B cell (primary cell): ENCODE results near the gene RAP1GAP2. TPM values are rescaled to one million over a fixed set of nuclear protein-coding genes. Genes with fewer than 3 reads are reported as not detected.
A peak's percentile ranks its signal among the peaks of the same experiment; 100 is the strongest.
"Not testable (repeated sequence)": the region's sequence is repeated elsewhere in the genome, so short reads cannot be mapped to it uniquely, and the experiment has no call there.

Experiments
- ATAC-seq: fragments of 200-7000 bp; cut with Tn5 transposase; one replicate; pipeline ENCODE4 v1.10.0; 2021; ENCODE audit warnings: low read depth, mild to moderate bottlenecking, moderate number of reproducible peaks, moderate library complexity
- CTCF ChIA-PET: fragments of 350-600 bp; sonication (Branson Sonifier 250); formaldehyde crosslinking; loops from one replicate; lab custom pipeline; 2021; ENCODE audit warnings: antibody characterized with exemption, inconsistent platforms; lab: Charles Lee
- POLR2A ChIA-PET: fragments of 350-600 bp; sonication (Branson Sonifier 250); formaldehyde crosslinking; loops from one replicate; lab custom pipeline; 2021; ENCODE audit warnings: antibody characterized with exemption; lab: Charles Lee
- DNase-seq: peaks from one replicate; pipeline ENCODE4 v3.0.0; 2013
- H2AFZ ChIP-seq: 2 replicates; pipeline ENCODE4 v1.6.1; 2012; ENCODE audit warnings: mild to moderate bottlenecking, low read depth, low read length; ENCODE audit not compliant: insufficient read depth, poor library complexity, severe bottlenecking
- H3K27ac ChIP-seq, 2 donors: 1 replicate in 1 of 2; 2 replicates in 1 of 2; pipeline ENCODE4 v1.5.1; 2012 to 2013; ENCODE audit warnings: low read length in 2 of 2, mild to moderate bottlenecking in 2 of 2, moderate library complexity in 1 of 2
- H3K27me3 ChIP-seq, 4 experiments: fragments of 200-600 bp in 1 of 4; sonication (generic) in 1 of 4; replicated peaks in 1 of 4; 1 replicate in 2 of 4; 2 replicates in 2 of 4; pipeline versions ENCODE4 v1.6.1 to v1.7.0; 2013 to 2016; ENCODE audit warnings: low read length in 3 of 4, mild to moderate bottlenecking in 2 of 4, mixed read lengths in 1 of 4, moderate library complexity in 1 of 4; ENCODE audit not compliant: insufficient read depth in 4 of 4, control insufficient read depth in 3 of 4; ENCODE audit errors: control extremely low read depth in 1 of 4
- H3K36me3 ChIP-seq, 2 experiments: replicated peaks in 1 of 2; 1 replicate in 1 of 2; 2 replicates in 1 of 2; pipeline versions ENCODE4 v1.6.1 to v1.7.1; 2013; ENCODE audit warnings: low read length in 1 of 2; ENCODE audit not compliant: insufficient read depth in 2 of 2, control insufficient read depth in 1 of 2; ENCODE audit errors: control extremely low read depth in 1 of 2, extremely low read depth in 1 of 2
- H3K4me1 ChIP-seq, 2 donors: fragments of 200-600 bp in 1 of 2; sonication (generic) in 1 of 2; 1 replicate in 1 of 2; 2 replicates in 1 of 2; pipeline versions ENCODE4 v1.5.1 to v1.6.1; 2013 to 2017; ENCODE audit warnings: low read length in 2 of 2; ENCODE audit not compliant: control insufficient read depth in 2 of 2, insufficient read depth in 2 of 2
- H3K4me2 ChIP-seq: replicated peaks from 2 replicates; pipeline ENCODE3; 2012; ENCODE audit warnings: mild to moderate bottlenecking, low read depth, low read length; ENCODE audit not compliant: poor library complexity, severe bottlenecking
- H3K4me3 ChIP-seq, 5 experiments: fragments of 200-600 bp in 1 of 5; sonication (generic) in 1 of 5; 1 replicate in 3 of 5; 2 replicates in 2 of 5; pipeline versions ENCODE4 v1.5.1 to v1.7.0; 2011 to 2016; ENCODE audit warnings: low read length in 4 of 5, mild to moderate bottlenecking in 4 of 5, low read depth in 2 of 5, control low read depth in 1 of 5, moderate library complexity in 1 of 5; ENCODE audit not compliant: insufficient read depth in 1 of 5; ENCODE audit errors: control extremely low read depth in 1 of 5, extremely low read depth in 1 of 5
- H3K79me2 ChIP-seq: fragments of 200-600 bp; sonication (generic); one replicate; pipeline ENCODE4 v1.6.0; 2016; ENCODE audit warnings: low read length; ENCODE audit not compliant: control insufficient read depth, insufficient read depth
- H3K9ac ChIP-seq: fragments of 200-600 bp; sonication (generic); 2 replicates; pipeline ENCODE4 v1.6.1; 2017; ENCODE audit warnings: mild to moderate bottlenecking, low read length, moderate library complexity
- H3K9me3 ChIP-seq, 3 donors: one replicate each; pipeline versions ENCODE4 v1.6.1 to v1.7.1; 2013; ENCODE audit warnings: low read length in 2 of 3; ENCODE audit not compliant: control insufficient read depth in 2 of 3, insufficient read depth in 1 of 3; ENCODE audit errors: control extremely low read depth in 1 of 3
- H4K20me1 ChIP-seq: 2 replicates; pipeline ENCODE4 v1.6.0; 2012; ENCODE audit warnings: mild to moderate bottlenecking, low read length; ENCODE audit not compliant: insufficient read depth, control insufficient read depth, poor library complexity, severe bottlenecking
- H3K27ac Mint-ChIP-seq: one replicate; pipeline ENCODE4 v1.8.0; 2021; ENCODE audit warnings: mixed read lengths
- H3K27me3 Mint-ChIP-seq: one replicate; pipeline ENCODE4 v1.8.0; 2021; ENCODE audit warnings: mixed read lengths
- H3K4me1 Mint-ChIP-seq: one replicate; pipeline ENCODE4 v1.8.0; 2021; ENCODE audit warnings: mixed read lengths
- H3K4me3 Mint-ChIP-seq: one replicate; pipeline ENCODE4 v1.8.0; 2021; ENCODE audit warnings: mixed read lengths
- H3K9me3 Mint-ChIP-seq: one replicate; pipeline ENCODE4 v1.8.0; 2022; ENCODE audit warnings: mixed read lengths; ENCODE audit not compliant: insufficient read depth
- EZH2 ChIP-seq: IDR thresholded peaks from 2 replicates; pipeline ENCODE4 v1.6.1; 2012; ENCODE audit warnings: borderline replicate concordance, low read depth, mild to moderate bottlenecking, moderate library complexity, low read length; ENCODE audit not compliant: insufficient read depth, poor library complexity, severe bottlenecking
- WGBS: methylation state at CpG from one replicate; pipeline ENCODE4 v1.1.5; 2013; ENCODE audit warnings: missing lambda C conversion rate; ENCODE audit not compliant: insufficient coverage; 5-methylcytosine and 5-hydroxymethylcytosine counted together
- intact Hi-C: fragments of 100-400 bp; cut with micrococcal nuclease; formaldehyde crosslinking; loops from one replicate; pipeline ENCODE4 v1.10.0; 2022
- polyA plus RNA-seq: library from polyadenylated mRNA; depleted of rRNA; stranded (reverse); fragments of >200 nt; gene quantifications from 2 replicates; pipeline ENCODE4 v1.2.3, GENCODE V29; 2012
- total RNA-seq, 2 donors: library from RNA; stranded (reverse); fragments of 120-200 nt in 1 of 2; gene quantifications; 1 replicate in 1 of 2; 2 replicates in 1 of 2; pipeline versions ENCODE4 v1.2.3 to v1.2.4, GENCODE V29; 2013 to 2022
- TF ChIP-seq, protein P1 (sequence below): fragments of 200-600 bp; IDR thresholded peaks from one replicate; pipeline ENCODE4 v1.8.0; 2022; ENCODE audit warnings: antibody characterized with exemption, mild to moderate bottlenecking

The RAP1GAP2 gene
- total and polyA plus RNA-seq, 2 donors (not counting 1 experiment from before 2014, with no cell fraction given): 14.9 to 16.4 TPM

DNA sequence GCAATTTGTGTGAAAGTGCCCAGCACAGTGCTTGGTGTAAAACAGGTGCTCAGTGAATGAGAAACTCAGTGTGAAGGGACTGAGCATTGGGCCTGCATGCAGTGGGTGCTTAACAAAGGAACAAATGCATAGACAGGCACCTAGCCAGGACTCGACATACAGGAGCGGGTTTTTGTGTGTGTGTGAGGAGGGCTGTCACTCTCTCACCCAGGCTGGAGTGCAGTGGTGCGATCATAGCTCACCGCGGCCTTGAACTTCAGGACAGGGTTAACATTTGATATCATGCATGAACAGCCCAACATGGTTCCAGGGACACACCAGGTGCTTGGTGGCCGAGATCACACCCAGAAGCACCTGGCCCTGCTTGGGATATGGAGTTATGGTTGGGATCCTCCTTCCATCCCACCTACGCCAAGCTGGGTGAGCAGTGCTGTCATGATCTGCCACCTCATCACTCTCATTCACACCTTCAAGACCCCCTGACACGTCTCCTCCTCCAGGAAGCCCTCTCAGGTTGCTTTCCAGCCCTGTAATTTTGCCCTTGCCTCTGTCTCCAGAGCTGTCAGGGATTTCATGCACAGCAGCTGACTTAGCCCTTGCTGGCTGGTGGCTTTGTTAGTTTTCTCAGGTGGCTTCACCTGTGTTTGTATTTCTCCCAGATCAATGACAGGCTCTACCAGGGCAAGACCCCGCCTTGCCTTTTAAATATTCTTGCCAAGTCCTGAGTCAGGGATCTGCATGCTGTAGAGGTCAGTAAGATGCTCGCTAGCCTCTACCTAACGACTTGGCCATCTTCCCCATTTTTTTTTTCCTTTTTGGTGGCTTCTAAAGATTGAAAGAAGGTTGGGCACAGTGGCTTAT is 200.8 kb downstream of the RAP1GAP2 start:
- POLR2A ChIA-PET: no interaction called here
- H3K4me1 ChIP-seq: peaks cover 7% of the 10 kb centered on the region in 2 donors
- no peak overlapping the region for H2AFZ ChIP-seq
- H3K4me2 ChIP-seq: no peak overlapping the region
- no peak for ATAC-seq
- Mint-ChIP-seq H3K27ac (no peak overlapping the region), H3K4me3 (no peak overlapping the region), H3K4me1 (peaks cover 6% of the 10 kb centered on the region), H3K27me3 (no peaks in the 10 kb centered on the region), H3K9me3 (no peaks in the 10 kb centered on the region)
- H4K20me1 ChIP-seq: no peaks in the 10 kb centered on the region
- H3K9me3 ChIP-seq: no peaks in the 10 kb centered on the region
- H3K9ac ChIP-seq: no peak overlapping the region
- H3K79me2 ChIP-seq: no peaks in the 10 kb centered on the region
- no peak overlapping the region for H3K27ac ChIP-seq
- no peak for TF ChIP-seq EZH2
- TF ChIP-seq, protein P1, sequence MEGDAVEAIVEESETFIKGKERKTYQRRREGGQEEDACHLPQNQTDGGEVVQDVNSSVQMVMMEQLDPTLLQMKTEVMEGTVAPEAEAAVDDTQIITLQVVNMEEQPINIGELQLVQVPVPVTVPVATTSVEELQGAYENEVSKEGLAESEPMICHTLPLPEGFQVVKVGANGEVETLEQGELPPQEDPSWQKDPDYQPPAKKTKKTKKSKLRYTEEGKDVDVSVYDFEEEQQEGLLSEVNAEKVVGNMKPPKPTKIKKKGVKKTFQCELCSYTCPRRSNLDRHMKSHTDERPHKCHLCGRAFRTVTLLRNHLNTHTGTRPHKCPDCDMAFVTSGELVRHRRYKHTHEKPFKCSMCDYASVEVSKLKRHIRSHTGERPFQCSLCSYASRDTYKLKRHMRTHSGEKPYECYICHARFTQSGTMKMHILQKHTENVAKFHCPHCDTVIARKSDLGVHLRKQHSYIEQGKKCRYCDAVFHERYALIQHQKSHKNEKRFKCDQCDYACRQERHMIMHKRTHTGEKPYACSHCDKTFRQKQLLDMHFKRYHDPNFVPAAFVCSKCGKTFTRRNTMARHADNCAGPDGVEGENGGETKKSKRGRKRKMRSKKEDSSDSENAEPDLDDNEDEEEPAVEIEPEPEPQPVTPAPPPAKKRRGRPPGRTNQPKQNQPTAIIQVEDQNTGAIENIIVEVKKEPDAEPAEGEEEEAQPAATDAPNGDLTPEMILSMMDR: no peak
- intact Hi-C loops: no loop called here
- CTCF ChIA-PET: no interaction called here
- no peak for DNase-seq
- H3K36me3 ChIP-seq: peaks cover 0 to 14% of the 10 kb centered on the region in 2 experiments
- no peak overlapping the region for H3K4me3 ChIP-seq
- no peaks in the 10 kb centered on the region for H3K27me3 ChIP-seq
- WGBS: 94% methylated on average over 6 of the region's 11 CpGs

DNA sequence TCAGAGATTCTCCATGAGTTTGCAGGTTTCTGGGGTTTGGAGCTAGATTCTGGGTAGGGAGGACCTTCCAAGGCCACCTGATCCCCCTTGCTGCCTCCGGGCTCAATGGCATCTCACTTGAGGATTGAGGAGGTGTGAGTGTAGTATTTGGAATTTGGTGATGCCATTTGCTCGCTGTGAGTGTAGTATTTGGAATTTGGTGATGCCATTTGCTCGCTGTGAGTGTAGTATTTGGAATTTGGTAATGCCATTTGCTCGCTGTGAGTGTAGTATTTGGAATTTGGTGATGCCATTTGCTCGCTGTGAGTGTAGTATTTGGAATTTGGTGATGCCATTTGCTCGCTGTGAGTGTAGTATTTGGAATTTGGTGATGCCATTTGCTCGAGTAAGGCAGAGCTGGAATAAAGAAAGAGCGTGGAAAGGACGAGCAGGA is 202.2 kb downstream of the RAP1GAP2 start:
- CTCF ChIA-PET: interaction anchor here (0.9 to 1.6 kb wide), 2 partner anchors 14 to 212 kb away, joined by 3 read pairs; no protein-coding TSS in a partner anchor
- 94% methylated on average over 9 of the region's 9 CpGs for WGBS
- POLR2A ChIA-PET, H3K27ac ChIP-seq, H3K9me3 Mint-ChIP-seq, H3K4me3 ChIP-seq, H3K9ac ChIP-seq, intact Hi-C loops, DNase-seq, H3K27me3 Mint-ChIP-seq, H4K20me1 ChIP-seq, H2AFZ ChIP-seq, H3K9me3 ChIP-seq, ATAC-seq, H3K79me2 ChIP-seq, H3K4me3 Mint-ChIP-seq, H3K4me2 ChIP-seq, H3K27me3 ChIP-seq: not testable (repeated sequence)
- H3K4me1 ChIP-seq: peaks cover 21 to 22% of the 10 kb centered on the region in 2 donors
- Mint-ChIP-seq H3K4me1 (peaks cover 20% of the 10 kb centered on the region), H3K27ac (peak overlapping the region; percentile 54)
- H3K36me3 ChIP-seq: peaks cover 0 to 10% of the 10 kb centered on the region in 2 experiments
